ENCODE results near the gene SLF2. TPM values are rescaled to one million over a fixed set of nuclear protein-coding genes. Genes with fewer than 3 reads are reported as not detected.

SLF2 gene
- total RNA-seq, 1 experiment from 2014 or later = 13.6 TPM

- Histone ChIP-seq H3K4me1 (replicated peaks; ENCODE audit: insufficient read depth) (no peaks in the 10 kb centered on the region), H3F3A (ENCODE audit: insufficient read depth, low read depth) (no peaks in the 10 kb centered on the region), H3K9me2 (ENCODE audit: insufficient read depth) (no peaks in the 10 kb centered on the region), H3K4me2 (no peak overlapping the region), H3K79me2 (ENCODE audit: low read depth) (no peaks in the 10 kb centered on the region), H3K4me3 (no peak overlapping the region), H3K27me3 (ENCODE audit: insufficient read depth, low read depth) (no peaks in the 10 kb centered on the region), H3K36me3 (ENCODE audit: low read depth) (no peaks in the 10 kb centered on the region; the same call in 1 of the 2 replicates), H3K27ac (no peak overlapping the region), H4K20me1 (ENCODE audit: insufficient read depth) (no peaks in the 10 kb centered on the region), H3K9me3 (ENCODE audit: insufficient read depth, low read depth) (no peaks in the 10 kb centered on the region), H2AFZ (no peak overlapping the region)
- no peak for DNase-seq
- CTCF ChIA-PET = no interaction called here
- POLR2A ChIA-PET (ENCODE audit: unreplicated experiment) = no interaction called here
- intact Hi-C loops (cut with micrococcal nuclease; ENCODE audit: unreplicated experiment) = no loop called here
- TF ChIP-seq, protein P1, sequence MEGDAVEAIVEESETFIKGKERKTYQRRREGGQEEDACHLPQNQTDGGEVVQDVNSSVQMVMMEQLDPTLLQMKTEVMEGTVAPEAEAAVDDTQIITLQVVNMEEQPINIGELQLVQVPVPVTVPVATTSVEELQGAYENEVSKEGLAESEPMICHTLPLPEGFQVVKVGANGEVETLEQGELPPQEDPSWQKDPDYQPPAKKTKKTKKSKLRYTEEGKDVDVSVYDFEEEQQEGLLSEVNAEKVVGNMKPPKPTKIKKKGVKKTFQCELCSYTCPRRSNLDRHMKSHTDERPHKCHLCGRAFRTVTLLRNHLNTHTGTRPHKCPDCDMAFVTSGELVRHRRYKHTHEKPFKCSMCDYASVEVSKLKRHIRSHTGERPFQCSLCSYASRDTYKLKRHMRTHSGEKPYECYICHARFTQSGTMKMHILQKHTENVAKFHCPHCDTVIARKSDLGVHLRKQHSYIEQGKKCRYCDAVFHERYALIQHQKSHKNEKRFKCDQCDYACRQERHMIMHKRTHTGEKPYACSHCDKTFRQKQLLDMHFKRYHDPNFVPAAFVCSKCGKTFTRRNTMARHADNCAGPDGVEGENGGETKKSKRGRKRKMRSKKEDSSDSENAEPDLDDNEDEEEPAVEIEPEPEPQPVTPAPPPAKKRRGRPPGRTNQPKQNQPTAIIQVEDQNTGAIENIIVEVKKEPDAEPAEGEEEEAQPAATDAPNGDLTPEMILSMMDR (conservative IDR thresholded peaks at IDR 0.05) = no peak
- TF ChIP-seq EZH2 (IDR thresholded peaks at IDR 0.05; ENCODE audit: low read depth) = no peak
- BruUV-seq (replicated peaks) = no TSS peak
These were observed 30.7 kb downstream of the SLF2 start for GRCh38 chr10:100943508-100943907.

- no TSS peak for BruUV-seq (replicated peaks)
- no peak for DNase-seq
- H2AFZ ChIP-seq = no peak overlapping the region
- no peaks in the 10 kb centered on the region for H3F3A ChIP-seq (ENCODE audit: insufficient read depth, low read depth)
- CTCF ChIA-PET = no interaction called here
- H3K9me2 ChIP-seq (ENCODE audit: insufficient read depth) = no peaks in the 10 kb centered on the region
- H3K4me2 ChIP-seq = no peak overlapping the region
- no peaks in the 10 kb centered on the region for H3K27me3 ChIP-seq (ENCODE audit: insufficient read depth, low read depth)
- H4K20me1 ChIP-seq (ENCODE audit: insufficient read depth) = no peaks in the 10 kb centered on the region
- POLR2A ChIA-PET (ENCODE audit: unreplicated experiment) = no interaction called here
- no peaks in the 10 kb centered on the region for H3K79me2 ChIP-seq (ENCODE audit: low read depth)
- intact Hi-C loops (cut with micrococcal nuclease; ENCODE audit: unreplicated experiment) = no loop called here
- H3K9me3 ChIP-seq (ENCODE audit: insufficient read depth, low read depth) = no peaks in the 10 kb centered on the region
- no peaks in the 10 kb centered on the region for H3K4me1 ChIP-seq (replicated peaks; ENCODE audit: insufficient read depth)
- no peak for TF ChIP-seq EZH2 (IDR thresholded peaks at IDR 0.05; ENCODE audit: low read depth)
- TF ChIP-seq, protein P1 (conservative IDR thresholded peaks at IDR 0.05) = no peak
- no peak overlapping the region for H3K27ac ChIP-seq
- H3K4me3 ChIP-seq = no peak overlapping the region
- H3K36me3 ChIP-seq (ENCODE audit: low read depth) = no peaks in the 10 kb centered on the region; the same call in 1 of the 2 replicates
These were observed 33.0 kb downstream of the SLF2 start for GRCh38 chr10:100945754-100946153.

GRCh38 chr10:100948916-100949315, 36.2 kb downstream of the SLF2 start:
- ChIA-PET CTCF (interaction anchor here (0.6 to 0.7 kb wide), 2 partner anchors 206 to 418 kb away, joined by 3 to 8 read pairs; no protein-coding TSS in a partner anchor), POLR2A (ENCODE audit: unreplicated experiment) (no interaction called here)
- no peak overlapping the region for H2AFZ ChIP-seq
- no peak for DNase-seq
- BruUV-seq (replicated peaks) = no TSS peak
- no peak overlapping the region for H3K4me2 ChIP-seq
- no peak overlapping the region for H3K4me3 ChIP-seq
- TF ChIP-seq, protein P1 (conservative IDR thresholded peaks at IDR 0.05) = no peak
- TF ChIP-seq EZH2 (IDR thresholded peaks at IDR 0.05; ENCODE audit: low read depth) = no peak
- H3K9me2 ChIP-seq (ENCODE audit: insufficient read depth) = no peaks in the 10 kb centered on the region
- no peaks in the 10 kb centered on the region for H4K20me1 ChIP-seq (ENCODE audit: insufficient read depth)
- no peaks in the 10 kb centered on the region; the same call in 1 of the 2 replicates for H3K36me3 ChIP-seq (ENCODE audit: low read depth)
- no peaks in the 10 kb centered on the region for H3K9me3 ChIP-seq (ENCODE audit: insufficient read depth, low read depth)
- H3K27ac ChIP-seq = no peak overlapping the region
- no peaks in the 10 kb centered on the region for H3K27me3 ChIP-seq (ENCODE audit: insufficient read depth, low read depth)
- H3K4me1 ChIP-seq (replicated peaks; ENCODE audit: insufficient read depth) = no peaks in the 10 kb centered on the region
- H3K79me2 ChIP-seq (ENCODE audit: low read depth) = no peaks in the 10 kb centered on the region
- intact Hi-C loops (cut with micrococcal nuclease; ENCODE audit: unreplicated experiment) = no loop called here
- H3F3A ChIP-seq (ENCODE audit: insufficient read depth, low read depth) = no peaks in the 10 kb centered on the region

Data from PC-9 (cell line).